ENCODE results near the gene CYB561D2. TPM values are rescaled to one million over a fixed set of nuclear protein-coding genes. Genes with fewer than 3 reads are reported as not detected.

Gene CYB561D2
- total and polyA plus RNA-seq, 2 of the 13 experiments (the other 11 are each of a cell fraction or from before 2014, with no cell fraction given) = 11.1 to 17.2 TPM

- TF ChIP-seq ZNF646 (CRISPR knock-in tag; IDR thresholded peaks at IDR 0.05) = no peak
- TF ChIP-seq ZNF770 (CRISPR knock-in tag; IDR thresholded peaks at IDR 0.05) = no peak
- no peak for TF ChIP-seq TIGD3 (CRISPR knock-in tag; IDR thresholded peaks at IDR 0.05; ENCODE audit: borderline replicate concordance)
- no peak for TF ChIP-seq MAFG (CRISPR knock-in tag; IDR thresholded peaks at IDR 0.05)
- no peak for TF ChIP-seq HOXA7 (CRISPR knock-in tag; IDR thresholded peaks at IDR 0.05)
- TF ChIP-seq ZBTB43 (CRISPR knock-in tag; conservative IDR thresholded peaks at IDR 0.05) = no peak
- no peak for TF ChIP-seq ETV5 (CRISPR knock-in tag; IDR thresholded peaks at IDR 0.05; ENCODE audit: borderline replicate concordance)
- no peak for TF ChIP-seq KLF11 (CRISPR knock-in tag; IDR thresholded peaks at IDR 0.05)
- no peak for TF ChIP-seq GTF3A (CRISPR knock-in tag; conservative IDR thresholded peaks at IDR 0.05)
- TF ChIP-seq RFX5 (IDR thresholded peaks at IDR 0.05; ENCODE audit: low read depth, low read length) = no peak
- no peak for TF ChIP-seq DPF2 (CRISPR knock-in tag; IDR thresholded peaks at IDR 0.05; ENCODE audit: borderline replicate concordance, low read depth)
- TF ChIP-seq PPARG (CRISPR knock-in tag; conservative IDR thresholded peaks at IDR 0.05) = no peak; the same call in 1 of the 2 replicates
- no peak for TF ChIP-seq CC2D1A (CRISPR knock-in tag; IDR thresholded peaks at IDR 0.05)
- no peak; the same call in 1 of the 2 replicates for TF ChIP-seq ZNF761 (CRISPR knock-in tag; conservative IDR thresholded peaks at IDR 0.05)
- no peak for TF ChIP-seq TCF7L2 (IDR thresholded peaks at IDR 0.05; ENCODE audit: low read depth, low read length)
- TF ChIP-seq FOXP4 (CRISPR knock-in tag; IDR thresholded peaks at IDR 0.05) = peak; percentile 35; the same call in 1 of the 2 replicates
Measured at GRCh38 chr3:50336452-50337174, 14.0 kb upstream of the CYB561D2 start (continued).
